GM19239 (cell line): ENCODE measurements around the gene KREMEN2.
"Not testable (repeated sequence)": the region's sequence is repeated elsewhere in the genome, so short reads cannot be mapped to it uniquely, and the experiment has no call there.

Experiments used
- DNase-seq: peaks from one replicate; pipeline ENCODE4 v3.0.0; 2011; ENCODE audit warnings: low spot score; ENCODE audit not compliant: insufficient read length
- FAIRE-seq: peaks from 2 replicates; lab custom pipeline; 2011; peaks lifted over from hg19 to GRCh38; lab: Jason Lieb, UNC

KREMEN2 gene

GRCh38 chr16:2963723-2964474, at the start of gene KREMEN2:
Gene KREMEN2, plus strand, starts transcription at chr16:2964275. Its CDS starts 246 bp downstream, at chr16:2964521.
- FAIRE-seq (no peak), DNase-seq (no peak)

GRCh38 chr16:2915196-2915929, 48.7 kb upstream of the KREMEN2 start:
- DNase-seq (no peak), FAIRE-seq (no peak)

- peak; percentile 86 for FAIRE-seq
Measured at GRCh38 chr16:2919511-2920255, 44.4 kb upstream of the KREMEN2 start.

GRCh38 chr16:2923481-2923880, 40.6 kb upstream of the KREMEN2 start:
- DNase-seq (no peak), FAIRE-seq (no peak)

More at GRCh38 chr16:2919511-2920255, 44.4 kb upstream of the KREMEN2 start:
- no peak for DNase-seq

- FAIRE-seq (no peak), DNase-seq (no peak)
Measured at GRCh38 chr16:2924901-2925755, 38.9 kb upstream of the KREMEN2 start.

GRCh38 chr16:2925951-2926649, 38.0 kb upstream of the KREMEN2 start:
- DNase-seq (no peak), FAIRE-seq (no peak)

- FAIRE-seq = no peak
Measured at GRCh38 chr16:2926650-2926999, 37.5 kb upstream of the KREMEN2 start.

GRCh38 chr16:2927010-2927646, 36.9 kb upstream of the KREMEN2 start:
- FAIRE-seq (peak; percentile 94), DNase-seq (peak; percentile 68)

More at GRCh38 chr16:2926650-2926999, 37.5 kb upstream of the KREMEN2 start:
- DNase-seq = no peak

- not testable (repeated sequence) for DNase-seq, FAIRE-seq
Measured at GRCh38 chr16:2928151-2928550, 35.9 kb upstream of the KREMEN2 start.

GRCh38 chr16:2928796-2929195, 35.3 kb upstream of the KREMEN2 start:
- DNase-seq = no peak
- no peak for FAIRE-seq

GRCh38 chr16:2929693-2930092, 34.4 kb upstream of the KREMEN2 start:
- DNase-seq (no peak), FAIRE-seq (no peak)

- DNase-seq (no peak), FAIRE-seq (no peak)
Measured at GRCh38 chr16:2930236-2930635, 33.8 kb upstream of the KREMEN2 start.

- not testable (repeated sequence) for DNase-seq, FAIRE-seq
Measured at GRCh38 chr16:2931231-2931914, 32.7 kb upstream of the KREMEN2 start.

- FAIRE-seq = no peak
- no peak for DNase-seq
Measured at GRCh38 chr16:2933136-2933535, 30.9 kb upstream of the KREMEN2 start.

GRCh38 chr16:2933701-2934100, 30.4 kb upstream of the KREMEN2 start:
- FAIRE-seq (no peak), DNase-seq (no peak)

GRCh38 chr16:2934450-2934849, 29.6 kb upstream of the KREMEN2 start:
- no peak for DNase-seq
- FAIRE-seq = no peak

- FAIRE-seq = no peak
- no peak for DNase-seq
Measured at GRCh38 chr16:2936436-2937011, 27.6 kb upstream of the KREMEN2 start.

- no peak for DNase-seq
- FAIRE-seq = no peak
Measured at GRCh38 chr16:2937170-2937569, 26.9 kb upstream of the KREMEN2 start.
